BE2C (cell line): ENCODE results near the gene ZNF474.

Experiments
- DNase-seq: peaks from one replicate; pipeline ENCODE4 v3.0.0-alpha.2; 2020
- H3K27me3 ChIP-seq: fragments of 250-450 bp; sonication (Bioruptor Pico); 2 replicates; pipeline ENCODE4 v1.5.1; 2020; ENCODE audit warnings: mild to moderate bottlenecking
- H3K36me3 ChIP-seq: fragments of 250-450 bp; sonication (Bioruptor Pico); 2 replicates; pipeline ENCODE4 v1.5.1; 2020; ENCODE audit warnings: mild to moderate bottlenecking
- H3K4me1 ChIP-seq: fragments of 250-450 bp; sonication (Bioruptor Pico); 2 replicates; pipeline ENCODE4 v1.5.1; 2020
- H3K4me3 ChIP-seq: 2 replicates; pipeline ENCODE4 v1.5.1; 2011; ENCODE audit warnings: low read depth, low read length
- H3K9me3 ChIP-seq: fragments of 250-450 bp; sonication (Bioruptor Pico); 2 replicates; pipeline ENCODE4 v1.5.1; 2020
- CTCF ChIP-seq: IDR thresholded peaks from 2 replicates; pipeline ENCODE4 v1.5.1; 2012; ENCODE audit warnings: mild to moderate bottlenecking, low read depth, low read length

ZNF474 gene

GRCh38 chr5:122162100-122162638 is 32.8 kb downstream of the ZNF474 start:
- Histone ChIP-seq H3K27me3 (no peaks in the 10 kb centered on the region), H3K36me3 (no peaks in the 10 kb centered on the region), H3K4me1 (no peaks in the 10 kb centered on the region), H3K4me3 (no peak overlapping the region), H3K9me3 (no peaks in the 10 kb centered on the region)
- no peak for TF ChIP-seq CTCF
- no peak for DNase-seq

GRCh38 chr5:122163121-122164069 is 34.0 kb downstream of the ZNF474 start:
- TF ChIP-seq CTCF, result no peak
- Histone ChIP-seq H3K4me3 (no peak overlapping the region), H3K4me1 (no peaks in the 10 kb centered on the region), H3K36me3 (no peaks in the 10 kb centered on the region), H3K9me3 (no peaks in the 10 kb centered on the region), H3K27me3 (no peaks in the 10 kb centered on the region)
- no peak for DNase-seq

DNA sequence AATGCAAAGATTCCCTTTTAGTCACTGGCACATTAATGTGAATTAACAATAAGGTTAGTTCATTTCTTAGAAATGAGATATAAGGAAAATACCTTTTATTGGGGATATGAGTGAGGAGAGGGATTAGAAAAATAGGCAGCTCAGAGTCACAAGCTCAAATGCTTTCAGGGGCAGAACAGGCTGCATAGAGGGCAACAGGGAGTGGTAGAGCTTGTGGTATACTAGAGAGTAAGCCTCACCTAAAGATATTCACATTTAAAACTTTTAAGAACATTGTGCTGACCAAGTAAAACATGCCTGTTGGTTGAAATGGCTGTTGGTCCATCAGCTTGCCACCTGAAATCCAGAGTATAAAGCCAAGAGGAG is 34.7 kb downstream of the ZNF474 start:
- H3K4me3 ChIP-seq, result no peak overlapping the region
- no peaks in the 10 kb centered on the region for H3K4me1 ChIP-seq
- H3K36me3 ChIP-seq, result no peaks in the 10 kb centered on the region
- no peaks in the 10 kb centered on the region for H3K27me3 ChIP-seq
- TF ChIP-seq CTCF, result no peak
- no peaks in the 10 kb centered on the region for H3K9me3 ChIP-seq
- DNase-seq, result no peak

- TF ChIP-seq CTCF, result no peak
Measured at GRCh38 chr5:122164831-122165558, 35.6 kb downstream of the ZNF474 start.

GRCh38 chr5:122165559-122166078 is 36.3 kb downstream of the ZNF474 start:
- TF ChIP-seq CTCF, result no peak
- H3K4me3 ChIP-seq, result no peak overlapping the region
- DNase-seq, result no peak
- H3K9me3 ChIP-seq, result no peaks in the 10 kb centered on the region
- no peaks in the 10 kb centered on the region for H3K4me1 ChIP-seq
- H3K36me3 ChIP-seq, result no peaks in the 10 kb centered on the region
- no peaks in the 10 kb centered on the region for H3K27me3 ChIP-seq

More at GRCh38 chr5:122164831-122165558, 35.6 kb downstream of the ZNF474 start:
- Histone ChIP-seq H3K4me3 (no peak overlapping the region), H3K9me3 (no peaks in the 10 kb centered on the region), H3K27me3 (no peaks in the 10 kb centered on the region), H3K4me1 (no peaks in the 10 kb centered on the region), H3K36me3 (no peaks in the 10 kb centered on the region)
- DNase-seq, result no peak
